GM04503 (cell line): ENCODE measurements around the gene RRP36.
A peak's percentile ranks its signal among the peaks of the same experiment; 100 is the strongest.

Source experiments
- DNase-seq: peaks from one replicate; pipeline ENCODE4 v3.0.0-alpha.2; 2012; ENCODE audit warnings: low read depth

The RRP36 gene

DNA sequence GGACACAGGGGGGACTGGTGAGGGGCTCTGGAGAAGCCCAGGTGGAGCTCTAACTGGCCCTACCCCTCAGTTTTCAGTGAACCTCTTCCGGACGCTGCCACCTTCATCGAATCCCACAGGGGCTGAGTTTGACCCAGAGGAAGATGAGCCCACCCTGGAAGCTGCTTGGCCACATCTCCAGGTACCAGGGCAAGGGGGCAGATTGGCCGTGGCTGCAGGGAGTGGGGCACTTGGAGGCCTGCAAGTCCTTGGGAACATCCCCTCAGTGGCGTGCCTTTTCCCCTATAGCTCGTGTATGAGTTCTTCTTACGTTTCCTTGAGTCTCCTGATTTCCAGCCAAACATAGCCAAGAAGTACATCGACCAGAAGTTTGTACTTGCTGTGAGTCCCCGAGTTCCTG is 14.3 kb upstream of the RRP36 start:
- no peak for DNase-seq

DNA sequence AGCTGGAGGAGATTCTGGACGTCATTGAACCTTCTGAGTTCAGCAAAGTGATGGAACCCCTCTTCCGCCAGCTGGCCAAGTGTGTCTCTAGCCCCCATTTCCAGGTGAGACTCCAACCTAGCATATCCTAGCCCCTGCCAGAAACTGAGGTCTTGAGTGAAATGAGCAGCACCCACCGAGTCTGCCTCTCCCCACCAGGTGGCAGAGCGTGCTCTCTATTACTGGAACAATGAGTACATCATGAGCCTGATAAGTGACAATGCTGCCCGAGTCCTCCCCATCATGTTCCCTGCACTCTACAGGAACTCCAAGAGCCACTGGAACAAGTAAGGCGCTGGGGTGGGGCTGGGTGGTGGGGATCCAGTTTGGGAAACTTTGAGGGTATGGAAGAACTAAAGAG is 12.3 kb upstream of the RRP36 start:
- DNase-seq = no peak

DNA sequence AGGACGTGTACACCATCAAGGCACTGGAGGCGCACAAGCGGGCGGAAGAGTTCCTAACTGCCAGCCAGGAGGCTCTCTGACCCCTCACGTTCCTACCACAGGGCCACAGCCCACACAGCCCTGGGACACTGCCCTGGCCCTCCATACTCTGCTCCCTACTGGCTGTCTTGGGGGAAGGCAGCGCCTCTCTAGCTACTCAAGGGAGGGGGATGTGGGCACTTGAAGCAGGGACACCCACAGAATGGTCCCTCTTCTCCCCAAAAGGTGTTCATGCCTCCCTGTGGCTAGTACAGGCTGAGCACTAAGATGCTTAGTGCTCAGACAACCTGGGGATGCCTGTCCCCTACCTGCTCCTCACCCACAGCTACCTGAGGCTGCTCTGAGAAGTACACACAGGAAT is 10.2 kb upstream of the RRP36 start:
- no peak for DNase-seq

DNA sequence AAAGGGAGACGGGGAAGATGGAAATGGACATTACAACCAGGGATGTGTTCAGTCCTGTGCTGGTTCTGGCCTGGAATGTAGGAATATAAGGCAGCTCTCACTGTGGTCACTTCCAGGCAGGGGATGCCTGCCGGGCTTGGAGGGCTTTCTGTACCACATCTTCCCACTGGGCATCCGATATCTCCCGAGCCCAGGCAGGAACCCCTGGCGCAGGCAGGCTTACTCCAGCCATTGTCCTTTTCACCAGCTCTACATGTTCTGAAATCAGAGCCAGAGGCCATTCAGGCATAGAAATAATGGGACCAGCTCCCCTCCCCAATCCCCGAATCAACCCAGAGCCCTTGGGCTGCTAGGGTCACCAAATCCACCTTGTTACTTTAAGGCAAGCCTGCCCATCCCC is 9.1 kb upstream of the RRP36 start:
- DNase-seq = no peak

DNA sequence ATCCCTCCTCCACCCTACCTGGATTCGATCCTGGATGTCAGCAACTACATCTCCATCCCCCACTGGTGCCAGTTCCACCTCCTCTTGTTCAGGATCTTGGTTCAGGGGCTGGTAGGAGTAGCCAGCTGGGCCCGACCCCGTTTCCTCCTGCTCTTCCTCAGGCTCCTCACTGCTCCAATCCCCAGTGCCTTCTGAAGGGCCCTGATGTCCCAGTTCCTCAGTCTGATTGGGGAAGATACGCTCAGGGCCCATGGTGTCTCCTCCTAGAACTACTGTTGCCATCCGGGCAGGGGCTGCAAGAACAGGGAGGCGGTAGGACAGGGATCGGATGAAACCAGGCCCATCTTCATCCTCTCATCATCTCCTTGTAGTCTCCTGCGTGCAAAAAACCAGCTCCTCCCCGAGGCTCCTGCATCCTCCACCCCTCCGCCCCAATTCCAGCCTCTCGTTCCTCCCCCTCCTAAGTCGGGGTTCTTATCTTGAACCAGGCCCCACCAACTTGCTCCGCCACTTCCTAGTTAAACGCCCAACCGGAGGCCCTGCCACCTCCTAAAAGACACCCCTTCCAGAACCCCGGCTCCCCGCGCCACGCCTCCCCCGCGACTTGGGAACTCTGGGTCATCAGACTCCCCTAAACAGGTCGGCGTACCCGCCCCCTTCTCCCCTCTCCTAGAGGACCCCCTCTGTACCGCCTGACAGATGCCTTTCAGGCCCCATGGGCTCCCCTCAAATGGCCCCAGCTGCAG is 8.2 kb upstream of the RRP36 start:
- DNase-seq = no peak

DNA sequence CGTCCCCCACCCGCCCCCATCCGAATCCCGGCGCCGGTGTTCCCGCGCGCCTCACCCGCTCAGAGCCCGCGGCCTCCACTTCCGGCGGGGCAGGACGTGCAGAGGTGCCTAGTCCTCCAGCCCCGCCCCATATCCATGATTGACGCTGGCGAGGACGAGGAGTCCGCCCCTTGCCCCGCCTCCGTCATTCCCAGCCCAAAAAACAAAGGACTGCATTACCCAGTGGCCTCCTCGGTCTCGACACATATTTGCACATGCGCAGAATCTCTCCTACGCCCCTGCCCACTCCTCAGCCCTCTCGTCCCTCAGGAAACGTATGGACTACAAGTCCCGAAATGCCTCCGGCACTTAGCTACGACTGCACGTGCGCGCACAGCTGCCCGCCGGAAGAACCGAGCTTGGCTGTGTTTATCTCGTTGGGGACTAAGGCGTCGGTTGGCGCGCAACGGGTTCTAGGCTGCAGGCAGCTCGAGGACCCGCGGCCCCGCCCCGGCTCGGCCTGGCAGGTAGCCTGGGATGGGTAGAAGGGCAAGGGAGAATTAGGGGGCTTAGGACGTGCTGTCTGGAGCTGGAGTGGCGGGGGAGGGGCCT is 7.5 kb upstream of the RRP36 start, which contains the start of the genes KLHDC3 and MEA1:
Gene KLHDC3 (plus strand): TSS at position 407 of the 591 bp plus-strand sequence. CDS start 2,944 bp downstream, outside the sequence.
Gene MEA1 (minus strand): TSS at position 104 of the 591 bp plus-strand sequence. CDS start 133 bp downstream, outside the sequence.
- peak; percentile 99 for DNase-seq

DNA sequence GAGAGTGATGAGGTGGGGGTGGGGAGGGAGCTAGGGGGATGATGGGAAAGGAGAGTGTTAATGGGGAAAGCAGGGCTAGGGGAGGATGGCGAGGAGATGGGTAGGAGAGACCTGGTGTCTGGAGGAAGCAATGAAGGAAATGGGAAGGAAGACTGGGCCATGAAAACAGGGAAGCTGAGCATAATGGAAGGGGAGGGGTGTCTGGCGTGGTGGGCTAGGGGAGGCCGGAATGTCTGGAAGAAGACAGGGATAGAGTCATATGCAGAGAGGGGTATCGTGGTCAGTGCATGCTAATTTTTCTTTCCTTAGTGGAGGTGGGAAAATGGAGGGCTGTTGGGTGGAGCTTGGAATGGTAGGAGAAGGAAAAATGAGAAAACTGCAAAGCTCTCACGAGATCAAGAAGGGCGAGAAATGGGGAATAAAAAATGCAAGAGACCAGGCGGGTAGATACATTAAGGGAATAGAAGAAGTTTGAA is 7.0 kb upstream of the RRP36 start:
- peak; percentile 13 for DNase-seq

DNA sequence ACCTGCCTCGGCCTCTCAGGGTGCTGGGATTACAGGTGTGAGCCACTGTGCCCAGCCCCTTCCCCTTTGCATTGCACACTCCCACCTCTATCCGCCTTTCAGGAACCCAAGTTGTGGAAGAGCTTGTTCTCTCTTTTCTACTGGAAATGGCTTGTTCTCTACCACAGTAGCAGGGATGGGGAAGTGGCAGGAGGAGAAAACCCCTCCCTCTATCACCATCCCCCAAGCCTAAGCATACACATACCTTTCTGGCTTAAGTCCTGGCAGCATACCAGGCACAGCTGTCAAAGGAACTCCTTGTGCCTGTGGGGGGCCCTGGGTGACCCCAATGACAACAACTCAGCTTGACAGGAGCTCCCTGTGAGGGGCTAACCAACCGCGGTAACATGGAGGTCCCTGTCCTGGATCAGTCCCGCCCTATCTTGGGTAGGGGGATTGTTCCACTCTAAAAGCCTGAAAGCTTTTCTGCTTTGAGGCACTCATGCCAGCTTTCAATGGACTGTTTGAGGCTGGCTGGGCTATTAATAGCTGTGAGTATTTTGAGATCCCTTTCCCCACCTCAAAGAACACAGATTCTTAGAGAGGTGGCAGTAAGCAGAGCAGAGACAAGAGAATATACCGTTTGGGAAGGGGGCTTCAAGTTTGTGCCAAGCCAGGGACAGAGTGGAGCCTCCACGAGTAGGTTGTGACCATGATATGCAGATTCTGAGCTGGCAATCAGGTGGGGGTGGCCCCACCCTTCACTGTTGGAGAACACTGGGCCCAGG is 5.1 kb upstream of the RRP36 start:
- no peak for DNase-seq

DNA sequence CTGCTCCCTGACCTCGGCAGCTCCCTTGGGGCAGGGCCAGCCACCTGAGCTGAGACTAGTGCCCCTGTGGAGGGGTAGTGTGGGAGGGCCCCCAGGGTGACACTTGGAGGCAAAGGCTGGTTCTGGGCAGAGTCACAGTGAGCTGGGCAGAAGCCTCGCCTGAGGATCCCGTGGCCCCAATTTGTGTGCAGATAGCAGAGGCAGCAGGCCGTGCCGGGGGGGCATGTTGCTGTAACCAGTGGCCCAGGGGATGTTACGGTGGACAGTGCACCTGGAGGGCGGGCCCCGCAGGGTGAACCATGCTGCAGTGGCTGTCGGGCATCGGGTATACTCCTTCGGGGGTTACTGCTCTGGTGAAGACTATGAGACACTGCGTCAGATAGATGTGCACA is 4.5 kb upstream of the RRP36 start:
- no peak for DNase-seq

DNA sequence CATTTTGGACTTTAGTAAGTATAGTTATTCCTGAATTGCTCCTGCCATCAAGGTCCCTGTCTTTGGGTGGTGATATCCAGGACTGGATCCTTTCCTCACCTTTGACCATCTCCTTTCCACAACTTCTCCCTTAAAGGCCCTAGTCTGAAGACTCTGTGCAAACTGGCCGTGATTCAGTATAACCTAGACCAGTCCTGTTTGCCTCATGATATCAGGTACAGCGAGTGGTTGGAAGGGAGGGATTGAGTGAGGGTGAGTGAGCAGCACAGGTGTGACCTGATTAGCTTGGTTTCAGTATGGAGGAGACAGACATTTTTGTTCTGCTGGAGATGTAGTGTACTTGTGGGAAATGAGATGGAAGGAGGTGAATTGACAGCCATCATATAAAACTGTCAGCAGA is 2.3 kb upstream of the RRP36 start:
- DNase-seq = no peak

DNA sequence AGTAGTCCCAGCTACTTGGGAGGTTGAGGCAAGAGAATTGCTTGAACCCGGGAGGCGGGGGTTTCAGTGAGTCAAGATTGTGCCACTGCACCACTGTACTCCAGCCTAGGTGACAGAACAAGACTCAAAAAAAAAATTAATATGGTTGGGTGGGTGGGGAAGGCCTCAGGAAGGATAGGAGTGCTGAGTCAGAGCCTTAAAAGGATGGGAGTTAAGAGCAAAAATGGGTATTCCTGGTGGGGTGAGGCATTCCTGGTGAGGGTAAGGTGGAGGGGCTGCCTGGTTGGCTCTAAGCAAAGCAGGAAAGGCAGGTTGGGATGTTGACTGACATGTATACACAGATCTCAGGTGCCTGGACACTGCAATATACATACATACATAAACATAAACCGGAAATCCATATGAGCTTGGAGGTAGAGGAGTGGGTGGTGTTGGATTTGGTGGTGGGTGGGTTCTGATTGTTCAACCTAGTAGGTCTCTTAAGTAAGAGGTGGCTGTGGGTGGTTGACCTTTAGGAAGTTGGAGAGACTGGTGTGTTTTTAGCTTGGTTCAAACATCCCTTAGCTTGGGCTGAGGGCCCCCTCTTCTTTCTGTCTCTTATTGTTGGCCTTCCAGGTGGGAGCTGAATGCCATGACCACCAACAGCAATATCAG is 1.2 kb upstream of the RRP36 start:
- no peak for DNase-seq

DNA sequence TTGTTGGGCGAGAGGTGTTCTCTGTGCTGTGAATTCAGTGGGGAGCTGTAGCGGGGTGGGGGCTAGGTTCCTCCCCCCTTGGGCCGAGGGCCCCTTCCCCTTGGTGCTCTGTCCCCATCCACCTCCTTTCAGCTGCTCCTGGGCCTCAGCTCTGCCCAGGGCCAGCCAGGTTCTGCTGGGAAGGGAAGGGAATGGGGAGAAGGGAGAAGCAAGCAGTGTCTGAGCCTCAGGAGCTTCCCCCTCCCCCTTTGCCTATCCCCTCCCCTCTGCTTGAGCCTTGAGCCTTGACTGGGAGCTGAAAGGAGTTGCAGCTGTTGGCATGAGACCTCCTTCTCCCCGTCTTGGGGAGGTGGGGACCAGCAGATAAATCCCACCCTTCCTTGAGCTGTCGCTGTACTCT is 576 bp upstream of the RRP36 start:
- no peak for DNase-seq

DNA sequence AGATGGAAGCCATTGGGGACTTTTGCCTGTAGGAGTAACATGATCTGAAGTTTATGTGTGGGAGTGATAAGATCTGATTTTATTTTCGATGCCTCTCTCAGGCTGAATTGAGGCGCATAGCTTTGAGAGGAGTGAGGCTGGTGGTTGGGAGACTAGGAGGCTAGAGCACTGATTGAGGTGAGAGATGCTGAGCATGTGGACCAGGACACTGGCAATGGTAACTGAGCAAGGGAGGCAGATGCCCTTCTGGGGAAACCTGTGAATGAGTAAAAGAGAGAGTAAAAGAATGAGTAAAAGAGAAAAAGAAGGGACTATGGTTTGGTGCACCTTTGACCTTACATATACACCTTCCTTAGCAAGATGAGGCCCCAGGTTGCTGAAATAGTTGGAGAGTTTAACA is 3.0 kb downstream of the RRP36 start:
- DNase-seq = no peak

DNA sequence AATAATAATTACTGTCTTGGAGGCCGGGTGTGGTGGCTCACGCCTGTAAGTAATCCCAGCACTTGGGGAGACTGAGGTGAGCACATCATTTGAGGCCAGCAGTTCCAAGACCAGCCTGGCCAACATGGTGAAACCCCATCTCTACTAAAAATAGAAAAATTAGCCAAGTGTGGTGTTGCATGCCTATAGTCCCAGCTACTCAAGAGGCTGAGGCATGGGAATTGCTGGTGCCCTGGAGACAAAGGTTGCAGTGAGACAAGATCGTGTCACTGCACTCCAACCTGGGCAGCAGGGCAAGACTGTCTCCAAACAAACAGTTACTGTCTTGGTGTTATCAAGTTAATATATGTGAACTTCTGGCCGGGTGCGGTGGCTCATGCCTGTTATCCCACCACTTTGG is 4.9 kb downstream of the RRP36 start:
- DNase-seq = no peak

DNA sequence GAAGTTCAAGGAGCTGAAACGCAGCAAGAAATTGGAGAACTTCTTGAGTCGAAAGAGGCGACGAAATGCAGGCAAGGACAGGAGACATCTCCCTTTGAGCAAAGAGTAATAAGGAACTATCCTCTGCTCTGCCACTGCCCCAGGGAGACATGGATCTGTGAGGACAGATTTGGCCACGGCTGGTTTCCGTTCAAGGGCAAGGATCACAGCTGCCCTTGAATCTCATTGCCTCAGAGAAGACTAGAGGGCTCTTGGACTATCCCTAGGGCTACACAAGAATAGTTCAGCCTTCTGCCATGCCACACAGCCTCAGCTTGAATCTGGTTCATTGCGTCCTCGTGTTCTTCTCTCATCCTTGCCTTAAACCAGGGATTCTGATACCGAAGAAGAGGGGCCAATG is 7.7 kb downstream of the RRP36 start:
- no peak for DNase-seq

DNA sequence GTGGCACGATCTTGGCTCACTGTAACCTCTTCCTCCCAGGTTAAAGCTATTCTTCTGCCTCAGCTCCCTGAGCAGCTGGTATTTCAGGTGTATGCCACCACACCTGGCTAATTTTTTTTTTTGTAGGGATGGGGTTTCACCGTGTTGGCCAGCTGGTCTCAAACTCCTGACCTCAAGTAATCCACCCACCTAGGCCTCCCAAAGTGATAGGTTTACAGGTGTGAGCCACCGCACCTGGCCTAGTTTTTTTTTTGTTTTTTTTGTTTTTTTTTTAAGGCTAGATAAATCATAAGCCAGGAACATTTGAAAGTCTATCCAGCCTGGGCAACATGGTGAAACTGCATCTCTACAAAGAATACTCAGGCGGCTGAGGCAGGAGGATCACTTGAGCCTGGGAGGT is 10.9 kb downstream of the RRP36 start:
- DNase-seq = no peak

DNA sequence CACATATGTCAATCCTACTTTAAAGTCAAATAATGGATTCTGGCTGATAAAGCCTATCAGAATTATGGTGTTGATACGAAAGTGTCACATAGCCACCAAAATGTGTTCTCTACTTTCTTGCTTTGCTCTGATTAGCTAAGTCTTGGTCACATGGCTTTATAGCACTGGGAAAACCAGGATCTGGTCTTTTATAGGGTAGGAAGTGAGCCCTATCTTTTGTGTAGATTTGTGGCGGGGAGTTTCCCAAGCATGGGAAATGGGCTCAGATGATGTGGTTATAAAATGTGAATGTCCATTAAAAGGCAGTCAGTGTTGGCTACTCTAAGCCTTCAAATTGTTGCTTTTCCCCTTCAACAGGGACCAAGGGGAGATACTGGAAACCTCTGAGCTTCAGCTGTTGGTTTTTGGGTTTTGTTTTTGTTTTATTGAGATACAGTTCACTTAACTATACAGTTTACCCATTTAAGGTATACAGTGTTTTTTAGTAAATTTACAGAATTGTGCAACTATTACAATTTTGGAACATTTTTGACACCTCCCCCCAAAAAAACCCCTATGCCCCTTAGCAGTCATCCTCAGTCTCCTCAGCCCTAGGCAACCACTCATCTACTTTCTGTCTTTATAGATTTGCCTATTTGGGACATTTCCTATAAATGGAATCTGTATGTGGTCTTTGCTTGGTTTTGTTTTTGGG is 12.2 kb downstream of the RRP36 start:
- no peak for DNase-seq

DNA sequence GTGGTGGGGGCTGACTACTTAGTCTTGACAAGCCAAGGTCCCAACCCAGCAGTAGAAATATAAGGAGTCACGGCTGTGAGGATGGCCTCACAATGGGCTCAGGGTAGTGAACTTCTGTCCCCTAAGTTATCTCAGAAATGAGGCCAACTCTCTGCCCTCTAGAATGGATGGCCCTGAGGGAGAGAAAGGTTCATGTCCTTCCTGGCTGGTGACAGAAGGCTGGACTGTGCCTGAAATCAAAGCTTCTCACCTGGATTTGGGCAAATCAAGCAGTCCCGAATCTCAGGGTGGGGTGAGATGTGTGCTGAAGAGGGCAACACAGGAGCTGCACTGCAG is 12.7 kb downstream of the RRP36 start:
- DNase-seq = no peak

DNA sequence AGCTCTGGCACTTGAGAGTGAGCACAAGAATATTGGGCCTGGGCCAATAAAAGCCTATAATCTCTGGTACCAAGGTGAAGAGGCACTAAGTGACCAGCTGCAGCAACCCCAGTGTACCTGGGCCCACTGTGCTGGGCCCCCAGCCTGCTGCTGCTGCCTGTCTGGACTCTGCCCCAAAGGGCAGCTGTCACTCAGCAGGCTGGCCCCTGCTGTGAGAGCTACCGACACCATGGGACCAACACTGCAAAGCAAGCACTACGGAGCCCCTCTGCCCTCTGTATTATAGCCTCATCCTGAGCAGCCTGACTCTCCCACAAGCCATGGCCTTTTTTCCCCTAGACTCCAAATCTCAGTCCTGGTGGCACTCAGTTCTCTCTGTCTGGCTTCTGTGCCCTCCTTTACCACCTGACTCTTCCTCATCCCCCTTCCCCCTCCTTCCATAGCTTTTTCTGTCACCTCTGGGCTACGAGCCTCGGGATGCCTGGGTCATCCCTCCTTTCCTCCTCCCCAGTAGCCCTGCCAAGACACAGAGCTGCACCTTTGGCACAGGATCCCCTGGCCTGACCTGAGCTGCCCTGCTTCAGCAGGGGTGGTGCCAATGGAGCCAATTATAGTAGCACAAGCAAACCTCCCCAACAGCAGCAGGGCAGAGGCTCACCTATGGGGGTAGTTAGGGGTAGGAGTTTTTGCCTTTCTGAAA is 14.2 kb downstream of the RRP36 start:
- DNase-seq = no peak

DNA sequence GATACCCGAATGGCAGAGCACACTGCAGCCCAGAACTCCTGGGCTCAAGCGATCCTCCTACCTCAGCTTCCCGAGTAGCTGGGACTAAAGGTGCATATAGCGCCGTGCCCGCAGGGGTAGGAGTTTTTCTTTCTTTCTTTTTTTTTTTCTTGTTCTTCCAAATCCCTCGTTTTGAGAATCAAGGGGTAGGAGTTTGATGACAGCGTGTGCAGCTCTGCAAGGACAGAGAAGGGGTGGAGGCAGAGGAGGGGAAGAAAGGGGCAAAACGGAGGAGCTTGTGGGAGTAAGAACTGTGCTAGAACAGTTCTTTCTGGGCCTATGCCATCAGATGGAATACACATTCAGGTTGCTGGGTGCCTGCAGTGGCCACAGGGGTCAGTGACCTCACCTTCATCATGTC is 15.3 kb downstream of the RRP36 start:
- no peak for DNase-seq

DNA sequence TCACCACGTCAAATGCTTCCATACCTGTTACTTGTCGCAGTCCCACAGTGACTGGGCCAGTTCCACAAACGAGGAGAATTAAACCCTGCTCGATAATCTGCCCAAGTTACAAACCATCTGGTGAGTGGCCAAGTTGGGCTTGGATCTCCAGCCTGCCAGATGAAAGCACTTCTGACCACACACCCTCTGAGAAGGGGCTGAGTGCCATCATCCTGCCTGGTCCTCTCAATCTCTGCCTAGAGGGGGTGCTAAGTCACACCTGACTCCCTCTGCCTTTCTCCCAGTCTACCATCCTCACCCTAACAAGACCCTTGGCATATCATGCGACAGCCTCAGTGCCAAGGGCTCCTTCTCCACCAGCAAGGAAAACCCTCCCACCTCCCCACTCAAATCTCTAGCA is 15.8 kb downstream of the RRP36 start:
- DNase-seq = no peak
